ENCODE results near the gene FPR2.

The FPR2 gene

DNA sequence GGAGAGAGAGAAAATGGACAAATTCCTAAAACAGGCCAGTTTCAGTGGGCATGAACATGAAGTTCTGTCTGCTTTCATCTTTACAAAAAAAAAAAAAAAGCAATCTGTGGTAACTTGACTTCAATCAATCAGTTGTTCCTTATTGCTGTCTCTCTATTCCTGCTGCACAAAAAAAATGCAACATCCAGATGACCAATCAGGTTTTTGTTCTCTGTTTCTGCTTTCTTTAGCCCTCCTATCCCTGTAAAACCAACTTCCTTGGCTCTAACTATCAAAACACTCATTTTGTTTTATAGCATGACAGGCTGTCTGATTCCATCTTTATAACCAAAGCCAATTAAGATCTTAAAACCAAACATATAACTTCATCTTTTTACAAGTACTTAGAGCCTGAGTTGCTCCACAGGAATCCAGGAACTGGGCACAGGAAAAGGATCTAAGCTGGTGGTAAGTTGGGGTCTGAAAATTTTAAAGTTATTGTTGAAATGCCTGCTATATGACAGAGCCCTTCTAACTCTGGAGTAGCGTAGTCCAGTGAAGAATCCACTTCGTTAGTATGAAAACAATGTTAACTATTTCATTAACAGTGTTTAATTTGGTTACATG, 34.0 kb downstream of the FPR2 start, which contains the start of gene FPR3:
Gene FPR3, plus strand, starts transcription at position 273 of the 606 bp plus-strand sequence. CDS start 28,592 bp downstream, outside the sequence.
- TF ChIP-seq FOXP2 (optimal IDR thresholded peaks at IDR 0.05; ENCODE audit: control extremely low read depth, extremely low read length, insufficient read depth) (no peak), POLR2AphosphoS5 (IDR thresholded peaks at IDR 0.05; ENCODE audit: borderline replicate concordance, low read depth, low read length) (no peak), EZH2 (IDR thresholded peaks at IDR 0.05) (no peak)
- H3K27ac ChIP-seq, result no peak within 1 kb of the TSS
- H3K9me3 ChIP-seq (ENCODE audit: low read depth, low read length), result no peaks in the 10 kb centered on the region

DNA sequence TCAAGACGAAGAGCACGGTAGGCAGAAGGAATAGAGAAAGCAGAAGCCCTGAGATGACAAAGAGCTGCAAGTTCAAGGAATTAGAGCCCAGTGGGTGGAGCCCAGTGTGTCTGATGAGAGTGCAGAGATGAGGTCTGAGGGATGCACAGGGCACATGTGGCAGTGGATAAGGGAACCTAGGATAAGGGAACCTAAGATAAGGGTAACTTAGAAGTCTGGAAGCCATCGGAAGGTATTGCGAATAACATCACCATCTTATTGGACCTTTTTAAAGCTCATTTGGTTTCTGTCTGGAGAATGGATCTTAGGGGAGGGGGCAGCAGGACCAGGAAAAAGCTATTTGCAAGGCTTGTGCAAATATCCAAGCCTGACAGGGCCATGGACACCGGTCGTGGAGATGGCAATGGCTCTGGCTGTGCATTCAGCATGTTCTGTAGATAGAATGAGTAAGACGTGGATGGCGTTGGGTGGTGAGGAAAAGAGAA, 35.3 kb downstream of the FPR2 start:
- no peak for DNase-seq (ENCODE audit: low read depth, low spot score)
- H3K4me3 ChIP-seq, result no peak overlapping the region
- H3K36me3 ChIP-seq (ENCODE audit: insufficient read depth, low read length), result no peaks in the 10 kb centered on the region
- no peaks in the 10 kb centered on the region for H3K9me3 ChIP-seq (ENCODE audit: low read depth, low read length)
- H3K9ac ChIP-seq (ENCODE audit: insufficient read length), result no peak overlapping the region
- TF ChIP-seq FOXP2 (optimal IDR thresholded peaks at IDR 0.05; ENCODE audit: control extremely low read depth, extremely low read length, insufficient read depth), result no peak
- no peak overlapping the region for H3K27ac ChIP-seq

More for the DNA sequence above, 34.0 kb downstream of the FPR2 start, which contains the start of gene FPR3:
- DNase-seq (ENCODE audit: low read depth, low spot score), result no peak
- no peak within 1 kb of the TSS for H3K9ac ChIP-seq (ENCODE audit: insufficient read length)
- H3K36me3 ChIP-seq (ENCODE audit: insufficient read depth, low read length), result no peaks in the 10 kb centered on the region
- H3K4me3 ChIP-seq, result no peak within 1 kb of the TSS

DNA sequence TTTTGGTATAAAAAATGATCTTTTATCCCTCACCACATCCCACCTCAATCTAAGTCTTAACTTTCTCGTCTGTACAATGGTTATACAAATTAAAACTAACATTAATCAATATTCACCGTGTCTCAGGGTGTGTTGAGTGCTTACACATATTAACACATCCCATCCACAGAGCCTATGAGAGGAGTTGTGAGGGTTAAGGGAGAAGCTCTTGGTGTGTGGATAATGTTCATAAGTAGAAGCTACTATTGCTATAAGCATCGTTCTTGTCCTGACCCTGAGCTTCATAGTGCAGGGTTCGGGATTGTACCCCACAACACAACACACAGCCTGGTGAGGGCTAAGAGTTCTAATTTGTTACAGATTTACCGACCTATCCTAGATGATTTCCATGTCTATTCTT, 36.5 kb downstream of the FPR2 start:
- no peak for DNase-seq (ENCODE audit: low read depth, low spot score)
- no peaks in the 10 kb centered on the region for H3K9me3 ChIP-seq (ENCODE audit: low read depth, low read length)
- no peak for TF ChIP-seq EZH2 (IDR thresholded peaks at IDR 0.05)
- TF ChIP-seq POLR2AphosphoS5 (IDR thresholded peaks at IDR 0.05; ENCODE audit: borderline replicate concordance, low read depth, low read length), result no peak
- TF ChIP-seq FOXP2 (optimal IDR thresholded peaks at IDR 0.05; ENCODE audit: control extremely low read depth, extremely low read length, insufficient read depth), result no peak
- no peak overlapping the region for H3K9ac ChIP-seq (ENCODE audit: insufficient read length)
- H3K27ac ChIP-seq, result no peak overlapping the region
- H3K36me3 ChIP-seq (ENCODE audit: insufficient read depth, low read length), result no peaks in the 10 kb centered on the region
- H3K4me3 ChIP-seq, result no peak overlapping the region

DNA sequence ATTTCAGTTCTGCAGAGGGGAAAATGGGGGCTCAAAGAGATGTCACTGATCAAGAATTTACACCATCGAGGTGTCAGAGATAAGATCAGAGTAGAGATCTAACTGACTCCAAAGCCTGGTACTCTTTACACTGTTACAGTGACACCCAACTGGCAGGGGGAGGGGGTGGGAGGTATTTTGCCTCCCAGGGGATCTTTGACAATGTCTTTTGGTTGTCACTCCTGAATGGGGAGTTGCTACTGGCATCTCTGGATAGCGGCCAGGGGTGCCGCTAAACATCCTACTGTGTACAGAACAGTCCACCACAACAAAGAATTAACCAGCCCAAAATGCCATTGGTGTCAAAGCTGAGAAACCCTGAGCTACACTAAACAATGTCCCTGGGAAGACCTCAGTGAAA, 37.1 kb downstream of the FPR2 start:
- Histone ChIP-seq H3K4me3 (no peak overlapping the region), H3K9me3 (ENCODE audit: low read depth, low read length) (no peaks in the 10 kb centered on the region; the same call in 1 of the 2 replicates), H3K36me3 (ENCODE audit: insufficient read depth, low read length) (no peaks in the 10 kb centered on the region), H3K27ac (no peak overlapping the region), H3K9ac (ENCODE audit: insufficient read length) (no peak overlapping the region)
- TF ChIP-seq POLR2AphosphoS5 (IDR thresholded peaks at IDR 0.05; ENCODE audit: borderline replicate concordance, low read depth, low read length) (no peak), FOXP2 (optimal IDR thresholded peaks at IDR 0.05; ENCODE audit: control extremely low read depth, extremely low read length, insufficient read depth) (no peak), EZH2 (IDR thresholded peaks at IDR 0.05) (no peak)
- no peak for DNase-seq (ENCODE audit: low read depth, low spot score)

DNA sequence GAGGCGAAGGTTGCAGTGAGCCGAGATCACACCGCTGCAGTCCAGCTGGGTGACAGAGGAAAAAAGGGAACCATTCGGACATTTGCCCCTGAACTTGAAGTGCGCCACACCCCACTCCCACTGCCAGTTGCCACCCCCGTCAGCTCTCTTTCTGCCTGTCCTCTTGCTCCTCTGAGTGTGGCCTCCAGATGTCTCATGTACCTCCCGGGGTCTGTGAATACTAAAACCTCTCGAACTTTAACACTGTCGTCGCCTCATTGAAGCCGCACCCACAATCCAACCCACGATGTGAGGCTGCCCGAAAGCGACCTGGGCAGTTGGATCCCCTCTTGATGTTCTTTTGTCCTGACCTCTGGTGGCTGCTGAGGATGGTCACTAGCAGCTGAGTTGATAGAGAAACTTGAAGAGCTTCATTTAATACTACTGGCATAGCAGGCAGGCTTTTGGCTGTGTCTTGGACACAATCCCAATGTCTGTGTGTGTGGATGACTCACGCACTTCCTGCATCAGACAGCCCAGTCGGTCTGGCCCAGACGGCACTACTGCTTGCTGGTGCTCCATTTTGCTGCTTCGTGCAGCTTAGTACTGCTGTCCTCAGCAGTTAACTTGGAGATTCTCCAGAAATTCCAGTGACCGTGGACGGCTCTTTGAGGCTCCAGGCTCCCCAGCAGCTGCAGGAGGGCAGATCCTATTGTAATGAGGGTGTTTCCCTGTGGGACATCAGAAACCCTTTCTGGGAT, 38.2 kb downstream of the FPR2 start:
- H3K27ac ChIP-seq, result peak overlapping the region; percentile 62
- TF ChIP-seq EZH2 (IDR thresholded peaks at IDR 0.05) (no peak), POLR2AphosphoS5 (IDR thresholded peaks at IDR 0.05; ENCODE audit: borderline replicate concordance, low read depth, low read length) (no peak), FOXP2 (optimal IDR thresholded peaks at IDR 0.05; ENCODE audit: control extremely low read depth, extremely low read length, insufficient read depth) (no peak)
- no peaks in the 10 kb centered on the region; the same call in 1 of the 2 replicates for H3K9me3 ChIP-seq (ENCODE audit: low read depth, low read length)
- no peaks in the 10 kb centered on the region for H3K36me3 ChIP-seq (ENCODE audit: insufficient read depth, low read length)
- DNase-seq (ENCODE audit: low read depth, low spot score), result no peak
- H3K9ac ChIP-seq (ENCODE audit: insufficient read length), result no peak overlapping the region
- no peak overlapping the region for H3K4me3 ChIP-seq

DNA sequence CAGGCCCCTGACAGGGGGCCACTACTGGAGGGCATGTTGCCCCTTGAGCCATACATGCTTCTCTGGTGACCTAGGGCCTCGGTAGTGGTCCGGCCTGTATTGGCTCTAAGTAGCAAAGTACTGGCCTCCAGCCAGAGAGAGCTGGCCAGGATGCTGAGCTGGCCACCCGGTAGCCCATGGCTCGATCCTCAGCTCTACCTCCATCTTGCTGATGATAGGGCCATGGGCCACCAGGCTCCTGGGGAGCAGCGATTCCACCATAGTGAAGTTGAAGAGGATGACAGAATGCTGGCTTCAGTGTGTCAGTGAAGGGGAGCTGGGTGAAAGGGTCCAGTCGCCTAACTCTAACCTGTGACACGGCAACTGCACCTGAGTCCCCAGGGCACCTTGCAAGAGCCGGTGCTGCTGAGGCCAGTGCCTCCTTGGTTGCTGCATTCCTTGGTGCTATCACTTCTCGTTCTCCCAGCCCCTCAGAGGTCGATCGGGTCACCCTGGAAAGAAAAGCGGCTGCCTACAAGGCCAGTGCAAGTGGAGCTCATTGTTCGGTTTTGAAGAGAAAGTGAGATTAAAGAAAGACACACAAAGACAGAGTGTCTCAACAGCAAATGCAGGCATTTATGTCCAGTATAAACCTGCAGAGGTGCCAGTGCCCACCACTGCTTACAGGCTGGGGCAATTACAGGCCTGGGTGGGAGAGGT, 38.9 kb downstream of the FPR2 start:
- Histone ChIP-seq H3K4me3 (no peak overlapping the region), H3K9ac (ENCODE audit: insufficient read length) (no peak overlapping the region), H3K27ac (0 out of 2 replicates have a peak overlapping the region, but pooled peaks have one; percentile 62), H3K9me3 (ENCODE audit: low read depth, low read length) (no peaks in the 10 kb centered on the region; the same call in 1 of the 2 replicates), H3K36me3 (ENCODE audit: insufficient read depth, low read length) (no peaks in the 10 kb centered on the region)
- DNase-seq (ENCODE audit: low read depth, low spot score), result no peak
- no peak for TF ChIP-seq POLR2AphosphoS5 (IDR thresholded peaks at IDR 0.05; ENCODE audit: borderline replicate concordance, low read depth, low read length)
- TF ChIP-seq EZH2 (IDR thresholded peaks at IDR 0.05), result no peak
- TF ChIP-seq FOXP2 (optimal IDR thresholded peaks at IDR 0.05; ENCODE audit: control extremely low read depth, extremely low read length, insufficient read depth), result no peak

DNA sequence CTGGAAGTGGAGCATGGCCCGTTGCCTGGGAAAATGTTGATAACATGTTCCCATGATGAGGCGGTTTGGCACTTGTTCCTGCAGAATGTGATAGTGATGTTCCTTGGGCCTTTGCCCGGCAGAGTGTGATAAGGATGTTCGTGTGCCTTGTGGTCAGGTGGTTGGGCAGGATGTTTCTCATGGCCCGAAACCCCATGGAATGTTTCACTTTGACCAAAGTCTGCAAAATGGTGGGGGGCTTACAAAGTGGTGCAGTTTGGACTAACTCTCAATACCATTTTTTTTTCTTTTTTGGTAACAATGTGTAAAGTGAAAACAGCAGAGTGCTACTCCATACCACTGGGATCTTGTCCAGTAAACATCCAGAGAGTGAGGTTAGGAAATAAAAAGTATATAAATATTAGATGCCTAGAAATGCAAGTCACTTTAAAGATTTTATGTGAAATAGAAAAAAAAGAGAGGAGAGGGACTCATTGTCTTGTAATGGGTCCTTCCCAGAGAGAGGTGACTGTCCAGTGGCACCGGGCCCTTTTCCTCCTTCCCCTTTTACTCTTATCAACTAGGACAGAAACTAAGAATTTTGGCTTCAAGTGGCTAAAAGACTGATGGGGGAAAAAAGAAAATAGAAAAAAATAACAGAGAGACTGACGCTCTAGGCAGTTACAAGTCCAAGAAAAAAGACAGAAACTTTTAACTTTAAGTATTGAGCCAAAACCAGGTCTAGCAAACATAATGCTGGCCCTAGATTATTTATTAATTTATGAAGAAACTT, 39.7 kb downstream of the FPR2 start:
- TF ChIP-seq FOXP2 (optimal IDR thresholded peaks at IDR 0.05; ENCODE audit: control extremely low read depth, extremely low read length, insufficient read depth) (no peak), EZH2 (IDR thresholded peaks at IDR 0.05) (no peak), POLR2AphosphoS5 (IDR thresholded peaks at IDR 0.05; ENCODE audit: borderline replicate concordance, low read depth, low read length) (no peak)
- no peak for DNase-seq (ENCODE audit: low read depth, low spot score)
- no peaks in the 10 kb centered on the region; the same call in 1 of the 2 replicates for H3K9me3 ChIP-seq (ENCODE audit: low read depth, low read length)
- H3K36me3 ChIP-seq (ENCODE audit: insufficient read depth, low read length), result no peaks in the 10 kb centered on the region
- H3K4me3 ChIP-seq, result no peak overlapping the region
- no peak overlapping the region for H3K9ac ChIP-seq (ENCODE audit: insufficient read length)
- H3K27ac ChIP-seq, result no peak overlapping the region
